NCI-H128 (cell line): Measurements from ENCODE around the gene MPV17.
A peak's percentile ranks its signal among the peaks of the same experiment; 100 is the strongest.
"Not testable (repeated sequence)": the region's sequence is repeated elsewhere in the genome, so short reads cannot be mapped to it uniquely, and the experiment has no call there.

Source experiments
- DNase-seq: peaks from one replicate; lab custom pipeline; 2025; ENCODE audit not compliant: unreplicated experiment; lab: John Stamatoyannopoulos, UW

The MPV17 gene

GRCh38 chr2:27323596-27324285 lies 844 bp upstream of the MPV17 start:
- no peak for DNase-seq

DNA sequence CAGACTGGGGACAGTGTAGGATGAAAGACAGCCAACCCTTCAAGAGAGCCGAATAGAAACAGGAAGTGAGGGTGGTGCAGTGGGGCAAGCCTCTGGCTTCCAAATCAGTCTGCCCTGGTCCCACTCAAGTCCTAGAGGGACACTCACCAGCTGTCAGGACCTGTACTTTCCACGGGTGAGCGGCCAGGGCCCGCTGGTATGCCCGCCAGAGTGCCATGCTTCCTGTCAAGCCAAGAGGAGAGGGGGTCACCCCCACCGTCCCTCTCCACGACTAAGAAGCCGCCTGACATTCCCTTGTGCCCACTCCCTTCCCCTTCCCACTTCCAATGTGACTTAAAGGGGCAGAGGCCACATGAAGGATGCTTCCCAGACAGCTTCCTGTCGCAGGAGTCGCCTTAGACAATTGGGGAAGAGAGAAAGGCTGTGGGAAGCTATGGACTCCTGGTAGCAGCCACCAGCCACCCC lies 564 bp downstream of the MPV17 start:
- DNase-seq: no peak

DNA sequence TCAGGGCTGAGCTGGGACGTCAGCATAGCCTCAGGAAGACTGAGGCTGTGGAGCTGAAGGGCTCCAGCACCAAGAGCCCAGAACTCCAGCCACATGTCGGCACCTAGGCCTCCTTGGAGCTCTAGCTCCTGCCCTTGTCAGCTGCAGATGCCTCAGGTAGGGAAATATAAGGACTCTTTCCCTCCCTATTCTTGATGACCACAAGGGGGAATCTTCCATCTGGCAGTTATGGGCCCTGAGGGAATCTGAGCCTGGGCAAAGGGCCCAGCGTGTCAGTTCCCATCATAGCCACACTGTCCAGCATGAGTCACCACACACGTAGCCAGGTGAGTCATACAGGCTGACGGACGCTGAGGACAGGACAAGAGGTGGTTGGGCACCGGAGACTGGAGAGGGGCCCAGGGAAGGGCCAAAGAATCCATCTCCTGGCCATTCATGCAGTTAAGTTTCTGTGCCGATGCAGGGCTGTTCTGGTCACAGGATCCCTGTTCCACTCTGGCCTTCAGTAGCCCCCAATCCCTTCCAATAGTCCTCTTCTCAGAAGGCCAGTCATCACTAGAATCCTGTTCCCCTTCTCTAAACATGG lies 1.8 kb downstream of the MPV17 start:
- DNase-seq: no peak

DNA sequence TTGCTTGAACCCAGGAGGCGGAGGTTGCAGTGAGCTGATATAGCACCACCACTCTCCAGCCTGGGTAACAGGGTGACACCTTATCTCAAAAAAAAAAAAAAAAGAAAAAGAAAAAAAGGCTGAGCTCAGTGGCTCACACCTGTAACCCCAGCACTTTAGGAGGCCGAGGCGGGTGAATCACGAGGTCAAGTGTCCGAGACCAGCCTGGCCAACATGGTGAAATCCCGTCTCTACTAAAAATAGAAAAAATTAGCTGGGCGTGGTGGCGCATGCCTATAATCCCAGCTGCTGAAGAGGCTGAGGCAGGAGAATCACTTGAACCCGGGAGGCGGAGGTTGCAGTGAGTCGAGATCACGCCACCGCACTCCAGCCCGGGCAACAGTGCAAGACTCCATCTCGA lies 3.1 kb downstream of the MPV17 start:
- not testable (repeated sequence) for DNase-seq

DNA sequence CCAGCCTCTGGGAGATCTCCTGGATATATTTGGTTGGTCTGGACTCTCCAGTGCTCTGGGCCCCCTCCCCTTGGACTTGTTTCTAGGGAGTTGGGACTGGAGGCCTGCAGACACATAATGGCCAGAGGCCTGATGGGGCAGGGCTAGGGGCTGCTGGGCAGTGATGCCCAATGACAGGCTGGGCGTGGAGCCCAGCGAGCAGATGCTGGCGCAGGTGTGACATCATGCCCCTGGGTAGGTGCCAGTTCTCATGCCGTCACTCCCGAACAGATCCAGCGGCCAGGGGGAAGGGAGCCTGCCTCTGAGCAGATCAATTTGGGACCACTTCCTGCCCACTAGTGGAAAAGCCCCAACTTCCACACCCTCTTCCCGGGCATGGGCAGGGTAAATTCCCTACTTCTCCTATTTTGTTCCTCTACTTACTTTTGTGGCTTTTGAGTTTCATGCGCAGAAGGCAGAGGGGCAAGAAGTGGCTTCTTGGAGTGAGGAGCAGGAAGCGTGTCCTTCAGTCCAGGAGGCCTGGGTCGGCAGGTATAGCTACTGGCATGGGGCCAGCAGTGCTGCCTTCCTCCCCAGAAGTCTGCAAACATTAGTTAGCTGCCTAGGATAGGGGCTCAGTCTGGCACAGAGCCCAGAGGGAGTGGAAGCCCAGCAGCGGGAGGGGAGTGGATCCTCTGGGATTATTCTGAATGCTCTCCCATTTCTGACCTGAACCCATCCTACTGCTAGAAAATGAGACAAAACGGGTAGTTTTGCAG lies 6.1 kb downstream of the MPV17 start:
- DNase-seq: no peak

GRCh38 chr2:27315122-27315521 lies 7.8 kb downstream of the MPV17 start:
- DNase-seq: no peak

DNA sequence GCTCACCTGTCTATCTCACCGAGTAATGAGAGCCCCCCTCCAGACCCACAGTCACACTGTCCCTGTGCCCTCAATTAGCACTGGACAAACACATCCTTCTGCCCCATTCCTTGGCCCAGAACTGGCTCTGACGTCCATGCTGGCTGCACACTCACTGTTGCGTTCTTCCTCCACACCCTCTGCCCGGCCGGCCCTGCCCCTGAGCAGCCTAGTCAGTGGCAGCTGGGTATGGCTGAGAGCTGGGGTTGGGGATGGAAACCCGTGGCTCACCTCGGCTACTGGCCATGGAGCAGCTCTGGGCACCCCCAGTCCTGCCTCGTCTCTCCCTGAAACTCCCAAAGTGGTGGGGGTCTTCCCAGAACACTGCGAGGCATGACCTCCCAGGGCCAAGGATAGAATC lies 8.2 kb downstream of the MPV17 start:
- no peak for DNase-seq

GRCh38 chr2:27313882-27314645 lies 8.8 kb downstream of the MPV17 start:
- no peak for DNase-seq

- no peak for DNase-seq
Observed at GRCh38 chr2:27312152-27312551, 10.7 kb downstream of the MPV17 start.

DNA sequence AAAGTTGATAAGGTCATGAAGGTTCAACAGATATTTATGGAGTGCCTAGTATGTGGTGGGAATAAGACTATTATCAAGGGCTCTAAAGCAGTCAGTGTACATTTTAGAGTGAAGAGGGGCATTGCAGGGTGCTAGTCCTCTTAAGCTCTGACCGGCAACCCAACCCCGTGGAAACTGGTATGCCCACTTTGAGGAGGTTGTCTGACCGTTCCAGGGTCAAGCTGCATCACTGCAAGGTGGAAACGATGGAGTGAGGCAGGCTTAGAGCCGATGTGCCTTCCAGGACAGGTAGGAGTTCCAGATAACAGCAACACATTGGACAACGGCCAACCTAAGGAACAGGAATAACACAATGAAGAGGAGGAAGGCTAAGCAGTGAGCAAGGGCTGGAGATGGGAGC lies 13.2 kb downstream of the MPV17 start:
- DNase-seq: no peak

- DNase-seq: no peak
Observed at GRCh38 chr2:27308359-27308881, 14.5 kb downstream of the MPV17 start, which contains the start of gene UCN. Gene UCN, minus strand, starts transcription at chr2:27308445. Its CDS starts 550 bp downstream, at chr2:27307895.

GRCh38 chr2:27307545-27308358 lies 15.1 kb downstream of the MPV17 start:
- no peak for DNase-seq

- DNase-seq: no peak
Observed at GRCh38 chr2:27307287-27307544, 15.7 kb downstream of the MPV17 start.

DNA sequence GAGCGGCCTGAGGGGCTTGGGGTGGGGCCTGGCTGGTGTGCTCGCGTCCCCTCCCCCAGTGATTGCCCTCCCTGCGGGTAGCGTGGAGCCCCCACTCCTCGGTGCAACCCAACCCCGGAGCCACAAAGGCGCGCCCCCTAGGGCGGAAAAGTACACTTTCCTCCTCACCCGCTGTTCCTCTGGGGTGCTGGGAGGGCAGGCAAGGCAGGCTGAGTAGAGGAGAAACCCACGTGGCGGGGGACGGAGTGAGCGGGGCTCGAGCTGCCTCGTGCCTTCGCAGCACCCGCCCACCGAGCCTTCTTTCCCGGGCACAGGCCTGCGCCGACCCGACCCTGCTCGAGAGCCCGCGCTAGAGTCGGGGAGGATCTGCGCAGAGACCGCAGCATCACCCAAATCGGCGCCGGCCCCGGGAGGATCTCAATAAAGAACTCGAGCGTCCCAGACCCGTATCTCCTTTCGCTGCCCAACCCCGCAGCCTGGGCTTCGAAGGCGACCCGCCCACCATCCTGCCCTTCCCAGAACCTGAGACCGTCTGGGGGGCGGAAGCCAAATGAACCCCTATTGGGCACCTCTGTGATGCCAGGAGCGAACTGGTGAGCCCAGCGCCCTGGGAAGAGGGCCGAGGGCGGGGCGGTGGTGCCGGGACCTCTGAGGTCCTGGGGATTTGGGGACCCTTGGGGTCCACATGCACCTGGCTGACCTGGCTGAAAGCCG lies 16.2 kb downstream of the MPV17 start:
- no peak for DNase-seq

DNA sequence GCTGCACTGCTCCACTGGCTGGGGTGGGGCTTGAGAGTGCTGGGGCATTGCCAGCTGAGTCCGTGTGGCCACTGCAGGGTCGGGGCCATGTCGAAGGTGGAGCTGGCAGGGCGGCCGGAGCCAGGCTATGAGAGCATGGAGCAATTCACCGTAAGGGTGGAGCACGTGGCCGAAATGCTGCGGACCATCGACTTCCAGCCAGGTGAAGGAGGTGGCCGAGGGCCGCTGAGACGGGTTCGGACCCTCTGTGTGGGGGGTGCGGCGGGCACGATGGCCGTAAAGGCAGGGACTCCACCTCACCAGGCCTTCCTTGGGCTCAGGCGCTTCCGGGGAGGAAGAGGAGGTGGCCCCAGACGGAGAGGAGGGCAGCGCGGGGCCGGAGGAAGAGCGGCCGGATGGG lies 16.8 kb downstream of the MPV17 start:
- no peak for DNase-seq

GRCh38 chr2:27305516-27305915 lies 17.4 kb downstream of the MPV17 start:
- DNase-seq: no peak

DNA sequence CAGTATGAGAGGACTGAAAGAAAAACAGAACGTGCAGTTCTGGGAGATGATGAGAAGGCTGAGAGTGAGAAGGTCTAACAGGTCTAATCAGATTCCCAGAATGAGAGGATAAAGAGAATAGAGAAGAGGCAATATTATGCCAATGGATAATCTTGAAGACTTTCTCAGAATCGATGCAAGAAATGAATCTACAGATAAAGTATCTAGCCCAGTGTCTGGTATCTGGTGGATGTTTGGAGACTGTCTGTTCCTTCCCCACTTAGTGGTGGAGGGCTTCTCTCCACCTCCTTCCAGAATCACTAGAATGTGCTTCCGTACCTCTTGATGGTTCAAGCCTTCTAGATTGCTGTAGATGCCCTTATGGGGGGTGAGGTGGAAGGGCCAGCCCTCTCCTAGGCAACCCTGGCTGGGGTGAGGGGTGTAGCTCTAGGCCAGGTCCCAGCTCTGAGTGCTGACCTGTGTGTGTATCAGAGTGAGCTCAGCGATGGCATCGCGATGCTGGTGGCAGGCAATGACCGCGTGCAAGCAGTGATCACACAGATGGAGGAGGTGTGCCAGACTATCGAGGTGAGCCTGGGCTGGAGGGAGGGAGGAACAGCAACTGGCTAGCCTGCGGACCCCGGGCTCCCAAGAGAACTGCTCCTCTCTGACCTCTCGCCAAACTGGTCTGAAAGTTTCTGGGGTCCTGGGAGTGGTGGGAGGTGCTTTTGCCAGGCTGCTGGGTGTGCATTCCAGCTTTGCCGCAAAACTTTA lies 18.2 kb downstream of the MPV17 start:
- DNase-seq: no peak

DNA sequence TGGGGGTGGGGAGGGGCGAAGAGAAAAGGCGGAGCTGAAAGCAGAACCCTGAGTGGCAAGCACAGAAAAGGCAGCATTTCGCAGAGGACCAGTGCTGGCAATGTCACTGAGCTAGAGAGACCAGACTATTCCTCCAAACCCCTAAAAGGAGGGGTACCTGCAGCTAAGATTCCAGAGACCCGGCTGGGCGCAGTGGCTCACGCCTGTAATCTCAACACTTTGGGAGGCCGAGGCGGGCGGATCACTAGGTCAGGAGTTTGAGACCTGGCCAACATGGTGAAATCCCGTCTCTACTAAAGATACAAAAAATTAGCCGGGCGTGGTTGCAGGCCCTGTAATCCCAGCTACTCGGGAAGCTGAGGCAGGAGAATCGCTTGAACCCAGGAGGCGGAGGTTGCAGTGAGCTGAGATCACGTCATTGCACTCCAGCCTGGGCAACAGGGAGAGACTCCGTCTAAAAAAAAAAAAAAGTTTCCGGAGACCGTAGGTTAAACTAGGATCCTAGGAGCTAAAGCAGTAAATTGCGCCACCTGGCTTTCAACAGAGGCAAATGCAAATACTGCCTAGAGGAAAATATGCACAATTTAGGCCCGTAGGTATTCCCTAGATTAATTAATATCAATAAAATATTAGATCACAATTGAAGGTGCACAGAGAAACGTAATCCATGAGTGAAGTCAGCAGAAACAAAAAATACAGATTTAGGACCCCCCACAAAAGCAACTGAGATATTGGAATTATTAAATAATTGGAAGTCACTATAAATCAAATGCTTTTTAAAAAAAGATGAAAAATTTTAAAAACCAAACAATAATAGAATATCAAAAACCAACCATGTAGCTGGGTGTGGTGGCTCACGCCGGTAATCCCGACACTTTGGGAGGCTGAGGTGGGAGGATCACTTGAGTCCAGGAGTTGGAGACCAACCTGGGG lies 19.5 kb downstream of the MPV17 start:
- peak; percentile 22 for DNase-seq
